Ovary (tissue), 3 donors: ENCODE results near the gene DSG1.

Experiments used
- CTCF ChIP-seq, 3 donors: fragments of 450-650 bp in 2 of 3; fragments of 200-600 bp in 1 of 3; IDR thresholded peaks; one replicate each; pipeline versions ENCODE4 v1.5.1 to v1.8.0; 2016 to 2022; ENCODE audit warnings: antibody characterized with exemption in 3 of 3, mild to moderate bottlenecking in 1 of 3
- POLR2A ChIP-seq: fragments of 450-650 bp; IDR thresholded peaks from one replicate; pipeline ENCODE4 v1.6.1; 2017; ENCODE audit warnings: antibody characterized with exemption, mild to moderate bottlenecking, moderate library complexity
- donor health status: DM: no; HTN: no; CAD: no.

DNA sequence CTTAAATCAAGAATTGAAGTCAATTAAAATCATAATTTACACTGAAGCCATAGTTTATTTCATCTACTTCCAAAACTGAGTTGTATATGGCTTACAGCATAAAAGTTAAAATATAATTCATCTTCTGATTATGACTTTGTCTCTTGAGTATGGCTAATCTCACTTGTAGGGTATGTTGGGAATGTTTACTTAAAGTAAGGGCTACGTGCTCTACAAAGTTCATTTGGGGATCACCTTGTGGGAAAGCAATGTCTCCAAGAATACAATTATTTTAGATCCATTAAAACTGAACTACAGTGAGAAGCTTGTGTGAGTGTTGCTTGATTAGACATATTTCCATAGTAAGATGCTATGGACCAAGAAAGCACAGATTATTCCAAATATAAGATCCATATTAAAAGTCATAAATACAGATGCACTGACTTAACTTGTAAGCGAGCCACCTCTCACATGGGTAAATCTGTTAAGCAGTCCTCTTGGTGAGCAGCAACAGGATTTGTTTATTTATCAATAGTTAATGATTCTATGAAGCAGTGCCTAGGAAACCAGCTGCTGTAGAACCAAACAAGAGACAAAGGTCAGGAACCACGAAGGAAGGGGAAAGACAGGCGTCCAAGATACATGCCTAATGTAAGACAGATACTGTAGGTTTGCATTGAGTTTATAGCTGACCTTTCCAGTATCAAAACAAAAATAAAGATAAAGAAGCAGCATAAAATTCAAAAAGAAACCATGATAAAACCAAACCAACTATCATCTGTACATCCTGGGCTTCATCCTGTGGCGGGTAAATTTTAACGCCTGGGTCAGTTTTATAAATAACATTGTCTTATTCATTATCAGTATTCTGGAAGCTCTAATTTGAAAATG, 83.4 kb downstream of the DSG1 start:
- no peak for TF ChIP-seq CTCF (IDR thresholded peaks at IDR 0.05)
- no peak for TF ChIP-seq POLR2A
